GM21717 (cell line): ENCODE measurements around the gene FMNL3.

ENCODE experiments used
- ATAC-seq: cut with Tn5 transposase; IDR thresholded peaks from one replicate; pipeline ENCODE4 v1.9.1; 2021; ENCODE audit warnings: mild to moderate bottlenecking, moderate library complexity; ENCODE audit not compliant: unreplicated experiment

Gene FMNL3

GRCh38 chr12:49680075-49680474 is 27.1 kb downstream of the FMNL3 start:
- no peak for ATAC-seq

- no peak for ATAC-seq
Measured at GRCh38 chr12:49678711-49679110, 28.5 kb downstream of the FMNL3 start.

GRCh38 chr12:49675137-49675536 is 32.1 kb downstream of the FMNL3 start:
- ATAC-seq: no peak

- ATAC-seq: no peak
Measured at GRCh38 chr12:49674318-49674981, 32.8 kb downstream of the FMNL3 start.

- ATAC-seq: no peak
Measured at GRCh38 chr12:49673446-49674317, 33.5 kb downstream of the FMNL3 start.

- ATAC-seq: no peak
Measured at GRCh38 chr12:49672301-49673217, 34.6 kb downstream of the FMNL3 start.

GRCh38 chr12:49671031-49671765 is 36.0 kb downstream of the FMNL3 start:
- ATAC-seq: no peak

- ATAC-seq: no peak
Measured at GRCh38 chr12:49669796-49670195, 37.4 kb downstream of the FMNL3 start.

GRCh38 chr12:49667325-49668090 is 39.7 kb downstream of the FMNL3 start:
- ATAC-seq: no peak

GRCh38 chr12:49666176-49666575 is 41.0 kb downstream of the FMNL3 start:
- ATAC-seq: no peak

GRCh38 chr12:49665384-49665783 is 41.8 kb downstream of the FMNL3 start:
- ATAC-seq: no peak

GRCh38 chr12:49664591-49665239 is 42.5 kb downstream of the FMNL3 start:
- ATAC-seq: no peak

GRCh38 chr12:49664167-49664566 is 43.0 kb downstream of the FMNL3 start:
- no peak for ATAC-seq

GRCh38 chr12:49662998-49663843 is 44.0 kb downstream of the FMNL3 start:
- peak; percentile 59 for ATAC-seq

- no peak for ATAC-seq
Measured at GRCh38 chr12:49661746-49662145, 45.5 kb downstream of the FMNL3 start.

GRCh38 chr12:49661191-49661590 is 46.0 kb downstream of the FMNL3 start:
- no peak for ATAC-seq

- no peak for ATAC-seq
Measured at GRCh38 chr12:49659753-49660152, 47.5 kb downstream of the FMNL3 start.

- ATAC-seq: no peak
Measured at GRCh38 chr12:49658276-49658675, 48.9 kb downstream of the FMNL3 start.
